ENCODE data around the gene MAGI1.

Gene MAGI1

DNA sequence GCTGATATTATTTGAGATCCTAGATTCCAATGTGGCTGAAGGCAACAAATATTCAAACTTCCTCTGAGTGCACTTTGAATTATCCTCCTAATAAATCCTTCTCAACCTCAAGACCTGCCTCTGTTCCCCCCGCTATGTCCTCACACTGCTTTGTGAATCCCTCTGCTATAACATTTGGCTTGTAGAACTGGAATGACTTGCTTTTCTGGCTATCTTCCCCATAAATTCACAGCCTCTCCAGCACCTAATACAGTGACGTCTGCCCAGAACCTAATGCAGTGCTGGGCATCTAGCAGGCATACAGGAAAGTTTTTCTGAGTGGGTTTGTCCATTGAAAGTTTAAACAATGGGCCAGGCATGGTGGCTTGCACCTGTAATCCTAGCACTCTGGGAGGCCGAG lies 707.0 kb downstream of the MAGI1 start:
- TF ChIP-seq CTCF (conservative IDR thresholded peaks at IDR 0.05; ENCODE audit: low read depth, low read length): no peak
- no peak overlapping the region for H3K4me3 ChIP-seq (ENCODE audit: low read length)
- no peak for DNase-seq (ENCODE audit: low read depth)

DNA sequence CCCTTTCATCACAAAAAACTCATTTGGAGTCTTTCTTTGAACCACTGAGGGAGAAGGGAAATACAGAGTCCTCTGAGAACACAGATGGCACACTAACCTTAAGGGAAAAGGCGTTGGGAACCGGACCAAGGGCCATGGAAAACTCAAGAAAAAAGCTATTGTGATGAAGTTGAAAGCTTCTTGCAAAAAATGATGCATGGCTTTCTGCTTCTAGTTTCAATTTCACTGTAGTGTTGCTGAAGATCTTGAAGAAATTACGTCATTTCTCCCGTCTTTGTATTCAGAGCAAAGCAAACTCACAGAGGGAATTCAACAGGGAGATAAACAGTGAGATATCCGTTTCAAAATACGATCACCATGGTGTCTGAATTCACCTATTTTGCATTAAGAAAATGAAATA lies 708.6 kb downstream of the MAGI1 start:
- no peak overlapping the region for H3K4me3 ChIP-seq (ENCODE audit: low read length)
- no peak for DNase-seq (ENCODE audit: low read depth)
- no peak for TF ChIP-seq CTCF (conservative IDR thresholded peaks at IDR 0.05; ENCODE audit: low read depth, low read length)

GRCh38 chr3:65328148-65328547 lies 710.6 kb downstream of the MAGI1 start:
- DNase-seq (ENCODE audit: low read depth): no peak
- no peak overlapping the region for H3K4me3 ChIP-seq (ENCODE audit: low read length)
- TF ChIP-seq CTCF (conservative IDR thresholded peaks at IDR 0.05; ENCODE audit: low read depth, low read length): no peak

- no peak overlapping the region for H3K4me3 ChIP-seq (ENCODE audit: low read length)
- no peak for TF ChIP-seq CTCF (conservative IDR thresholded peaks at IDR 0.05; ENCODE audit: low read depth, low read length)
- no peak for DNase-seq (ENCODE audit: low read depth)
Observed at GRCh38 chr3:65326574-65326973, 712.1 kb downstream of the MAGI1 start.

GRCh38 chr3:65322910-65323309 lies 715.8 kb downstream of the MAGI1 start:
- H3K4me3 ChIP-seq (ENCODE audit: low read length): no peak overlapping the region
- no peak for TF ChIP-seq CTCF (conservative IDR thresholded peaks at IDR 0.05; ENCODE audit: low read depth, low read length)
- no peak for DNase-seq (ENCODE audit: low read depth)

- no peak for DNase-seq (ENCODE audit: low read depth)
- H3K4me3 ChIP-seq (ENCODE audit: low read length): no peak overlapping the region
- TF ChIP-seq CTCF (conservative IDR thresholded peaks at IDR 0.05; ENCODE audit: low read depth, low read length): no peak
Observed at GRCh38 chr3:65318231-65318630, 720.5 kb downstream of the MAGI1 start.

DNA sequence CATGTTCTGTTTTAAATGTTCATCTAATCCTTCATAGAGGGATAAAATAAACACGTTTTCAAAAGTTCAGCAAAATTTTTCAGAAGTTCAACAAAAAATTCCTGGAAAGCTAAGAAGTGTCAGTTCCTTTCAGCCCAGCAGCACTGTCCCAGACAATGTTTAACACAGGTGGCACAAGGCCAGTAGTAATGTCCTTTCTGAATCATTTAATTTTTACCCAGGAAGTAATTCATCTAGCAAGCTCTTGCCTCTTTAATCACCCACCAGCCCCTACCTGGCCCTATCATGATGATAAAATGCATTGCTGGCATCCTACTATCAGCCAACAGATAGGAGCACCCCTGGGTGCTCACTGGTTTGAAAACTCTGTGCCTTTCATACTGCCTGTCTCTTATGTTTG lies 723.8 kb downstream of the MAGI1 start:
- no peak overlapping the region for H3K4me3 ChIP-seq (ENCODE audit: low read length)
- no peak for DNase-seq (ENCODE audit: low read depth)
- TF ChIP-seq CTCF (conservative IDR thresholded peaks at IDR 0.05; ENCODE audit: low read depth, low read length): no peak
